ENCODE data around the gene ZNF319.

- TF ChIP-seq MAX (CRISPR knock-in tag; IDR thresholded peaks at IDR 0.05) (no peak), JUN (CRISPR knock-in tag; IDR thresholded peaks at IDR 0.05) (no peak), SMAD3 (CRISPR knock-in tag; IDR thresholded peaks at IDR 0.05; ENCODE audit: borderline replicate concordance) (no peak), FOXJ3 (CRISPR knock-in tag; IDR thresholded peaks at IDR 0.05; ENCODE audit: borderline replicate concordance) (no peak), TEAD4 (CRISPR knock-in tag; IDR thresholded peaks at IDR 0.05) (no peak), ELF4 (CRISPR knock-in tag; IDR thresholded peaks at IDR 0.05; ENCODE audit: low read depth) (no peak), NFYB (CRISPR knock-in tag; conservative IDR thresholded peaks at IDR 0.05; ENCODE audit: low read depth) (no peak)
- TF ChIP-seq, protein P1, sequence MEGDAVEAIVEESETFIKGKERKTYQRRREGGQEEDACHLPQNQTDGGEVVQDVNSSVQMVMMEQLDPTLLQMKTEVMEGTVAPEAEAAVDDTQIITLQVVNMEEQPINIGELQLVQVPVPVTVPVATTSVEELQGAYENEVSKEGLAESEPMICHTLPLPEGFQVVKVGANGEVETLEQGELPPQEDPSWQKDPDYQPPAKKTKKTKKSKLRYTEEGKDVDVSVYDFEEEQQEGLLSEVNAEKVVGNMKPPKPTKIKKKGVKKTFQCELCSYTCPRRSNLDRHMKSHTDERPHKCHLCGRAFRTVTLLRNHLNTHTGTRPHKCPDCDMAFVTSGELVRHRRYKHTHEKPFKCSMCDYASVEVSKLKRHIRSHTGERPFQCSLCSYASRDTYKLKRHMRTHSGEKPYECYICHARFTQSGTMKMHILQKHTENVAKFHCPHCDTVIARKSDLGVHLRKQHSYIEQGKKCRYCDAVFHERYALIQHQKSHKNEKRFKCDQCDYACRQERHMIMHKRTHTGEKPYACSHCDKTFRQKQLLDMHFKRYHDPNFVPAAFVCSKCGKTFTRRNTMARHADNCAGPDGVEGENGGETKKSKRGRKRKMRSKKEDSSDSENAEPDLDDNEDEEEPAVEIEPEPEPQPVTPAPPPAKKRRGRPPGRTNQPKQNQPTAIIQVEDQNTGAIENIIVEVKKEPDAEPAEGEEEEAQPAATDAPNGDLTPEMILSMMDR (IDR thresholded peaks at IDR 0.05): no peak
- TF ChIP-seq, protein P2, sequence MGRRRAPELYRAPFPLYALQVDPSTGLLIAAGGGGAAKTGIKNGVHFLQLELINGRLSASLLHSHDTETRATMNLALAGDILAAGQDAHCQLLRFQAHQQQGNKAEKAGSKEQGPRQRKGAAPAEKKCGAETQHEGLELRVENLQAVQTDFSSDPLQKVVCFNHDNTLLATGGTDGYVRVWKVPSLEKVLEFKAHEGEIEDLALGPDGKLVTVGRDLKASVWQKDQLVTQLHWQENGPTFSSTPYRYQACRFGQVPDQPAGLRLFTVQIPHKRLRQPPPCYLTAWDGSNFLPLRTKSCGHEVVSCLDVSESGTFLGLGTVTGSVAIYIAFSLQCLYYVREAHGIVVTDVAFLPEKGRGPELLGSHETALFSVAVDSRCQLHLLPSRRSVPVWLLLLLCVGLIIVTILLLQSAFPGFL (CRISPR knock-in tag; IDR thresholded peaks at IDR 0.05; ENCODE audit: borderline replicate concordance): no peak
Measured at GRCh38 chr16:57997176-57997527, 3.3 kb downstream of the ZNF319 start.
